Neural progenitor cell (in vitro differentiated cells): ENCODE measurements around the gene AXIN2. TPM values are rescaled to one million over a fixed set of nuclear protein-coding genes. Genes with fewer than 3 reads are reported as not detected.

Source experiments
- DNase-seq: peaks from one replicate; pipeline ENCODE4 v3.0.0-alpha.2; 2016; ENCODE audit warnings: low spot score
- H2AFZ ChIP-seq: fragments of 200-600 bp; sonication (generic); replicated peaks from 2 replicates; pipeline ENCODE4 v1.6.1; 2016; ENCODE audit warnings: antibody characterized with exemption
- H3F3A ChIP-seq: fragments of 200-600 bp; sonication (generic); 2 replicates; pipeline ENCODE4 v1.6.1; 2016; ENCODE audit warnings: antibody characterized with exemption, low read depth
- H3K27ac ChIP-seq: fragments of 200-600 bp; sonication (generic); 2 replicates; pipeline ENCODE4 v1.5.1; 2016; ENCODE audit warnings: mild to moderate bottlenecking
- H3K27me3 ChIP-seq: fragments of 200-600 bp; sonication (generic); 2 replicates; pipeline ENCODE4 v1.6.1; 2016; ENCODE audit warnings: mild to moderate bottlenecking, moderate library complexity
- H3K36me3 ChIP-seq: fragments of 200-600 bp; sonication (generic); 2 replicates; pipeline ENCODE4 v1.5.1; 2016
- H3K4me1 ChIP-seq: fragments of 200-600 bp; sonication (generic); 2 replicates; pipeline ENCODE4 v1.6.1; 2016; ENCODE audit warnings: mixed run types
- H3K4me2 ChIP-seq: fragments of 200-600 bp; sonication (generic); 2 replicates; pipeline ENCODE4 v1.6.1; 2016
- H3K4me3 ChIP-seq: fragments of 200-600 bp; sonication (generic); 2 replicates; pipeline ENCODE4 v1.5.1; 2016
- H3K79me2 ChIP-seq: fragments of 200-600 bp; sonication (generic); 2 replicates; pipeline ENCODE4 v1.6.1; 2016; ENCODE audit warnings: low read depth
- H3K9ac ChIP-seq: fragments of 200-600 bp; sonication (generic); 2 replicates; pipeline ENCODE4 v1.6.1; 2016
- H3K9me3 ChIP-seq: fragments of 200-600 bp; sonication (generic); 2 replicates; pipeline ENCODE4 v1.5.1; 2016; ENCODE audit warnings: low read depth
- H4K20me1 ChIP-seq: fragments of 200-600 bp; sonication (generic); 2 replicates; pipeline ENCODE4 v1.6.1; 2016; ENCODE audit warnings: low read depth
- H3K27ac Mint-ChIP-seq: 3 replicates; pipeline ENCODE4 v1.8.0; 2021; ENCODE audit warnings: mixed read lengths
- H3K27me3 Mint-ChIP-seq: 2 replicates; pipeline ENCODE4 v1.8.0; 2022; ENCODE audit warnings: low read depth, mild to moderate bottlenecking, inconsistent platforms, moderate library complexity, mixed read lengths; ENCODE audit not compliant: insufficient read depth
- H3K36me3 Mint-ChIP-seq: 3 replicates; pipeline ENCODE4 v1.8.0; 2021; ENCODE audit warnings: mixed read lengths
- H3K4me1 Mint-ChIP-seq: 3 replicates; pipeline ENCODE4 v1.8.0; 2021; ENCODE audit warnings: mixed read lengths
- H3K4me3 Mint-ChIP-seq: 3 replicates; pipeline ENCODE4 v1.8.0; 2021; ENCODE audit warnings: mild to moderate bottlenecking, moderate library complexity, mixed read lengths
- H3K9me3 Mint-ChIP-seq: 3 replicates; pipeline ENCODE4 v1.8.0; 2020; ENCODE audit warnings: mixed read lengths
- CTCF ChIP-seq: fragments of 200-600 bp; sonication (generic); IDR thresholded peaks from 2 replicates; pipeline ENCODE4 v1.5.1; 2017; ENCODE audit warnings: antibody characterized with exemption, mild to moderate bottlenecking
- EZH2 ChIP-seq: fragments of 200-600 bp; sonication (generic); IDR thresholded peaks from 2 replicates; pipeline ENCODE4 v1.6.1; 2017; ENCODE audit warnings: antibody characterized with exemption, mild to moderate bottlenecking, moderate library complexity
- EZH2phosphoT487 ChIP-seq: fragments of 200-600 bp; sonication (generic); IDR thresholded peaks from 2 replicates; pipeline ENCODE4 v1.6.1; 2017; ENCODE audit warnings: antibody characterized with exemption
- total RNA-seq: library from RNA; depleted of rRNA; stranded (reverse); fragments of >200 nt; gene quantifications from 2 replicates; pipeline ENCODE4 v1.2.3, GENCODE V29; 2015; ENCODE audit warnings: low replicate concordance

Gene AXIN2
- total RNA-seq, 1 donor from 2014 or later = 22.0 TPM

GRCh38 chr17:65567566-65567965 lies 6.1 kb upstream of the AXIN2 start:
- no peak overlapping the region for H3K27ac Mint-ChIP-seq
- Histone ChIP-seq H3K4me3 (no peak overlapping the region), H3K27me3 (peaks cover 26% of the 10 kb centered on the region), H4K20me1 (peaks cover 10% of the 10 kb centered on the region), H3K27ac (no peak overlapping the region), H2AFZ (no peak overlapping the region), H3K9ac (no peak overlapping the region), H3F3A (peaks cover 14% of the 10 kb centered on the region), H3K36me3 (no peaks in the 10 kb centered on the region), H3K4me1 (peaks cover 20% of the 10 kb centered on the region), H3K9me3 (no peaks in the 10 kb centered on the region), H3K4me2 (no peak overlapping the region), H3K79me2 (no peaks in the 10 kb centered on the region)
- H3K9me3 Mint-ChIP-seq = no peaks in the 10 kb centered on the region
- no peak overlapping the region for H3K4me3 Mint-ChIP-seq
- H3K4me1 Mint-ChIP-seq = peaks cover 53% of the 10 kb centered on the region
- peaks cover 15% of the 10 kb centered on the region for H3K27me3 Mint-ChIP-seq
- TF ChIP-seq CTCF (no peak), EZH2phosphoT487 (no peak), EZH2 (no peak)
- H3K36me3 Mint-ChIP-seq = peaks cover 5% of the 10 kb centered on the region
- DNase-seq = no peak

GRCh38 chr17:65565559-65565958 lies 4.1 kb upstream of the AXIN2 start:
- Mint-ChIP-seq H3K9me3 (no peaks in the 10 kb centered on the region), H3K27me3 (peaks cover 14% of the 10 kb centered on the region), H3K4me1 (peaks cover 50% of the 10 kb centered on the region), H3K4me3 (peak overlapping the region; percentile 74), H3K36me3 (peaks cover 3% of the 10 kb centered on the region), H3K27ac (peak overlapping the region; percentile 99)
- TF ChIP-seq EZH2phosphoT487 (no peak), CTCF (no peak), EZH2 (no peak)
- Histone ChIP-seq H3K4me1 (peaks cover 13% of the 10 kb centered on the region), H3K4me2 (peak overlapping the region; percentile 54), H3K36me3 (no peaks in the 10 kb centered on the region), H3F3A (peaks cover 17% of the 10 kb centered on the region), H3K9me3 (no peaks in the 10 kb centered on the region), H3K9ac (no peak overlapping the region), H3K27me3 (peaks cover 9% of the 10 kb centered on the region), H3K27ac (no peak overlapping the region), H4K20me1 (no peaks in the 10 kb centered on the region), H2AFZ (no peak overlapping the region), H3K79me2 (no peaks in the 10 kb centered on the region), H3K4me3 (no peak overlapping the region)
- DNase-seq = no peak

DNA sequence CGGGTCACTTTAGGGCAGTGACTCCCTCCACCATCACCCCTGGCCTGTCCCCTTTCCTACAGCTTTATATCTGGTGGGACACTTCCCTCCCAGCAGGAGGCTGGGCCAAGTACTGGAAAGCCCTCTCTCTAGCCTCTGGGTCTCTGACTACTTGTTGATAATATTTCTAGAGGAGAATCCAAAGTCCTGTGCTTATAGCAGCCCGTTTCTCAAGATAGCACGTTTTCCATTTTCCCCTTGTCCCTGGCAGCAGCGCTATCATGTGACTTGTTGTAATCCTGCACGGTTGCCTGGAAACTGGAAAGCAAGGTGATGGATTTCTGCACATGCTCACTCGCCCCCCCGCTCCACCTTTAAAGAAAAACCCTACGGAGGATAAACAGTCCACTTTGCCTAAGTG lies 3.3 kb upstream of the AXIN2 start:
- peaks cover 3% of the 10 kb centered on the region for H3K36me3 Mint-ChIP-seq
- Histone ChIP-seq H3K36me3 (no peaks in the 10 kb centered on the region), H3K27ac (no peak overlapping the region), H3K9ac (no peak overlapping the region), H4K20me1 (no peaks in the 10 kb centered on the region), H3K27me3 (peaks cover 5% of the 10 kb centered on the region), H3K4me3 (no peak overlapping the region), H2AFZ (no peak overlapping the region), H3K9me3 (no peaks in the 10 kb centered on the region), H3K4me1 (peaks cover 13% of the 10 kb centered on the region), H3F3A (peaks cover 20% of the 10 kb centered on the region), H3K79me2 (no peaks in the 10 kb centered on the region), H3K4me2 (peak overlapping the region; percentile 54)
- DNase-seq = peak; percentile 52
- peaks cover 50% of the 10 kb centered on the region for H3K4me1 Mint-ChIP-seq
- peaks cover 14% of the 10 kb centered on the region for H3K27me3 Mint-ChIP-seq
- no peaks in the 10 kb centered on the region for H3K9me3 Mint-ChIP-seq
- peak overlapping the region; percentile 99 for H3K27ac Mint-ChIP-seq
- peak overlapping the region; percentile 74 for H3K4me3 Mint-ChIP-seq
- TF ChIP-seq EZH2phosphoT487 (no peak), EZH2 (no peak), CTCF (no peak)
